Measurements from ENCODE around the gene SGSH.

The SGSH gene

GRCh38 chr17:80218391-80218790 lies 1.7 kb downstream of the SGSH start:
- Histone ChIP-seq H3K36me3 (peaks cover 30% of the 10 kb centered on the region), H3K9me3 (ENCODE audit: severe bottlenecking) (no peaks in the 10 kb centered on the region), H3K27me3 (ENCODE audit: insufficient read depth, low read depth, severe bottlenecking) (no peaks in the 10 kb centered on the region), H3K27ac (no peak overlapping the region), H3K4me3 (ENCODE audit: low read depth, low read length) (no peak overlapping the region)
- no peak for TF ChIP-seq CTCF (IDR thresholded peaks at IDR 0.05; ENCODE audit: low read depth, low read length)
- no peak for DNase-seq

- Histone ChIP-seq H3K36me3 (peaks cover 27% of the 10 kb centered on the region), H3K9me3 (ENCODE audit: severe bottlenecking) (no peaks in the 10 kb centered on the region), H3K27me3 (ENCODE audit: insufficient read depth, low read depth, severe bottlenecking) (no peaks in the 10 kb centered on the region), H3K4me3 (ENCODE audit: low read depth, low read length) (no peak overlapping the region), H3K27ac (no peak overlapping the region)
- DNase-seq: no peak
- no peak for TF ChIP-seq CTCF (IDR thresholded peaks at IDR 0.05; ENCODE audit: low read depth, low read length)
Measured at GRCh38 chr17:80217703-80218362, 2.3 kb downstream of the SGSH start.

- Histone ChIP-seq H3K27me3 (ENCODE audit: insufficient read depth, low read depth, severe bottlenecking) (no peaks in the 10 kb centered on the region), H3K36me3 (peaks cover 28% of the 10 kb centered on the region), H3K27ac (no peak overlapping the region), H3K4me3 (ENCODE audit: low read depth, low read length) (no peak overlapping the region), H3K9me3 (ENCODE audit: severe bottlenecking) (no peaks in the 10 kb centered on the region)
- DNase-seq: no peak
- TF ChIP-seq CTCF (IDR thresholded peaks at IDR 0.05; ENCODE audit: low read depth, low read length): no peak
Measured at GRCh38 chr17:80216473-80217456, 3.4 kb downstream of the SGSH start.

DNA sequence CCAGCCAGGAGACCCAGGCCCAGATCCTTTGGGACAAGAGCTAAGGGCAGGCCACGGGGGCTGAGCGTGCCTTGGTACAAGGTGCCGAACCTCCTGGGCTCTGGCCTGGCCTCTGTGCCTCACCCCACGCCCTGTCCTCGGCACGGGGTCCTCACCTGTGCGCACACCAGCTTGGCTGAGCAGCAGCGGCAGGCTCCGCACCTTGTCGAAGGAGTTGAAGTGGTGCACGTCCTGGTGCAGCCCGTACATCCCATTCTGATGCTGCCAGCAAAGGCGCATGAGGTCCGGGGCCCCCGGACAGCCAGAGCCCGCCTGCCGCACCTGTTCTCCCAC lies 5.3 kb downstream of the SGSH start:
- TF ChIP-seq CTCF (IDR thresholded peaks at IDR 0.05; ENCODE audit: low read depth, low read length): no peak
- Histone ChIP-seq H3K36me3 (peaks cover 47% of the 10 kb centered on the region), H3K27ac (no peak overlapping the region), H3K9me3 (ENCODE audit: severe bottlenecking) (no peaks in the 10 kb centered on the region), H3K4me3 (ENCODE audit: low read depth, low read length) (no peak overlapping the region), H3K27me3 (ENCODE audit: insufficient read depth, low read depth, severe bottlenecking) (no peaks in the 10 kb centered on the region)
- DNase-seq: no peak

DNA sequence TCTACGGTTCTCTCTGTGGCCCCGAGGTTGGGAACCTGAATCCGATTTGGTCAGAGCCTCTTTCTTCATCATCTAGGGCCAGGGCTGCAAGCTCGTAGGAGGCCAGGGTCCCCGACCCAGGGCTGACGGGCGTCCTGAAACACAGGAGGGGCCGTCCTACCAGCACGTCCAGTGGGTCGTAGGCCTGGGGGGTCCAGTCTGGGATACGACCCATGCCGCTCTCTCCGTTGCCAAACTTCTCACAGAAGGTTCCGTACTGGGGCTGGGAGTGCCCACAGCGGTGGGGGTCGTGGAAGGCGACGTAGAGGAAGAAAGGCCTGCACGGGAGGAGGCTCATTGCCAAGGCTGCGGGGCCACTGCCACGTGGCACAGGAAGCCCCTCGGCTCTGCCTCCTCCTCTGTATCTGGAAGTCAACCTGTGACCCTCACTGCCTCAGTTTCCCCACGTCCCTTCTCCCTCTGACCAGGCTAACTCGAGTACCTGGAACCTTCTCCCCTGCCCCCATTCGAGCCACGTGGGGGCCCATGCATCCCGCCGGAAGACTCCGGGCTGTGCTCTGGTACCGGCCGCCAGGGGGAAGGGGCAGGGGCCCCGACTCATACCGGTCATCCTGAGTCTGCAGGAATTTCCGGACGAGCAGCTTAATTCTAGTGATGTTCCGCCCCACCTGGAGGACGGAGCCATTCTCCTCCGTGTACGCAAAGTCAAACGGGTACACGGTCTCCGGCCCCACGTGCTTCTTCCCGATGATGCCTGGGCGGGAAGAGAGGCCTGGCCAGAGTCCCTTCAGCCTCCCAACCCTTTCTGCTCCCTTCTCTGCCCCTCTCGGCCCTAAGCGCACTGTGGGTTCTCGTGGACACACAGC lies 5.9 kb downstream of the SGSH start:
- Histone ChIP-seq H3K36me3 (peaks cover 51% of the 10 kb centered on the region), H3K4me3 (ENCODE audit: low read depth, low read length) (no peak overlapping the region), H3K9me3 (ENCODE audit: severe bottlenecking) (no peaks in the 10 kb centered on the region), H3K27ac (no peak overlapping the region), H3K27me3 (ENCODE audit: insufficient read depth, low read depth, severe bottlenecking) (no peaks in the 10 kb centered on the region)
- no peak for TF ChIP-seq CTCF (IDR thresholded peaks at IDR 0.05; ENCODE audit: low read depth, low read length)
- no peak for DNase-seq
